Muscle layer of duodenum (tissue), 2 donors: Measurements from ENCODE around the gene ASCC3.
"Not testable (repeated sequence)": the region's sequence is repeated elsewhere in the genome, so short reads cannot be mapped to it uniquely, and the experiment has no call there.

Experiments
- H3K27ac ChIP-seq: one replicate; pipeline ENCODE4 v1.7.0; 2013; ENCODE audit warnings: mild to moderate bottlenecking, low read length
- H3K27me3 ChIP-seq: one replicate; pipeline ENCODE4 v1.7.0; 2013; ENCODE audit warnings: low read depth, mild to moderate bottlenecking, control low read depth, low read length
- H3K36me3 ChIP-seq, 2 donors: one replicate each; pipeline ENCODE4 v1.7.0; 2013; ENCODE audit warnings: low read length in 2 of 2, control low read depth in 1 of 2, mild to moderate bottlenecking in 1 of 2; ENCODE audit not compliant: insufficient read depth in 2 of 2, control insufficient read depth in 1 of 2
- H3K4me1 ChIP-seq, 2 donors: one replicate each; pipeline ENCODE4 v1.7.0; 2013; ENCODE audit warnings: low read length in 2 of 2, mild to moderate bottlenecking in 2 of 2, control low read depth in 1 of 2, moderate library complexity in 1 of 2; ENCODE audit not compliant: insufficient read depth in 2 of 2, control insufficient read depth in 1 of 2
- H3K4me3 ChIP-seq, 2 donors: one replicate each; pipeline ENCODE4 v1.7.0; 2013; ENCODE audit warnings: low read length in 2 of 2, low read depth in 1 of 2, mild to moderate bottlenecking in 1 of 2
- H3K9me3 ChIP-seq, 2 donors: one replicate each; pipeline ENCODE4 v1.7.0; 2013; ENCODE audit warnings: low read length in 2 of 2, control low read depth in 1 of 2, mild to moderate bottlenecking in 1 of 2; ENCODE audit not compliant: control insufficient read depth in 1 of 2
- donor health status: healthy.

The ASCC3 gene

DNA sequence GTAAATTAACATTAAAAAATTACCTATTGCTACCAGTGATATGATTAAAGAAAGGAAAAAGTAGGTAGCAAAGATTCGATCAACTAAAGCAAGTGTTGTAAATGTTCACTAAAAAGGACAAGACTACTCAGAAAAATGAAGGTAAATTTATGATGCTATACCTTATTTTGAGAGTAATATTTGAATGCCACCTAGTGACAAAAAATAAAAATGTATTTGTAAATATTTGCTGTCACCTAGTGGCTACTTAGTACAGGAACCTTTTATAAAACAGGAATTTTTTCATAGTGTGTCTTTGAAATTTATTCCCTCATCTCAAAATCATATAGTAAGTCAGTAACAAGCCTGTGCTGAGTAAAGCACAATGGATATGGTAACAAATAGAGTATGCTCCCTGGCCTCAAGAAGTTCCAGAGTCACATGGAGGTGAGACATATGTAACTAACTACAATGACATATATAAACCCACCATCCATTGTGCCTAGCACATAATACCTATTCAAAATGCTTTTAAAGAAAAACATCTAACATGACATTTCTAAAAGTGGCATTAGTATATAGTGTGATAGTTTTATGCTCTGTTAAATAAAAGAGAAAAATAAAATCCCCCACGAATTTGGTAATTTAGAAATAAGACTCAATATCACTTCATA lies 223.3 kb downstream of the ASCC3 start:
- no peak overlapping the region for H3K27ac ChIP-seq
- peaks cover 0 to 10% of the 10 kb centered on the region in 2 donors for H3K36me3 ChIP-seq
- H3K9me3 ChIP-seq, result no peaks in the 10 kb centered on the region
- no peaks in the 10 kb centered on the region for H3K4me1 ChIP-seq
- H3K27me3 ChIP-seq, result no peaks in the 10 kb centered on the region
- no peak overlapping the region for H3K4me3 ChIP-seq

DNA sequence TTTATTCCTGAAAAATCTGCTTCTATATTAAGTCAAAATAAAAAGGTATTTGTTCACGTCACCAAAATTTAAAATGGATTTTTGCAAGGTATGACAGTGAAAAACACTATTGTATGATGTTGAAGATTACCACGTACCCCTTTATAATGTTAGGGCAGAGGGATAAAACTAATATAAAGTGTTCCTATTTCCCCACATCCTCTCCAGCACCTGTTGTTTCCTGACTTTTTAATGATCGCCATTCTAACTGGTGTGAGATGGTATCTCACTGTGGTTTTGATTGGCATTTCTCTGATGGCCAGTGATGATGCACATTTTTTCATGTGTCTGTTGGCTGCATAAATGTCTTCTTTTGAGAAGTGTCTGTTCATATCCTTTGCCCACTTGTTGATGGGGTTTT lies 240.0 kb downstream of the ASCC3 start:
- H3K4me3 ChIP-seq, H3K27ac ChIP-seq, H3K4me1 ChIP-seq, H3K9me3 ChIP-seq, H3K27me3 ChIP-seq: not testable (repeated sequence)
- peaks cover 33 to 57% of the 10 kb centered on the region in 2 donors for H3K36me3 ChIP-seq

- H3K36me3 ChIP-seq, result peaks cover 16 to 34% of the 10 kb centered on the region in 2 donors
- no peak overlapping the region for H3K4me3 ChIP-seq
- H3K9me3 ChIP-seq, result no peaks in the 10 kb centered on the region
- H3K27ac ChIP-seq, result no peak overlapping the region
- no peaks in the 10 kb centered on the region for H3K27me3 ChIP-seq
- H3K4me1 ChIP-seq, result no peaks in the 10 kb centered on the region
Measured at GRCh38 chr6:100633096-100633777, 247.9 kb downstream of the ASCC3 start.

DNA sequence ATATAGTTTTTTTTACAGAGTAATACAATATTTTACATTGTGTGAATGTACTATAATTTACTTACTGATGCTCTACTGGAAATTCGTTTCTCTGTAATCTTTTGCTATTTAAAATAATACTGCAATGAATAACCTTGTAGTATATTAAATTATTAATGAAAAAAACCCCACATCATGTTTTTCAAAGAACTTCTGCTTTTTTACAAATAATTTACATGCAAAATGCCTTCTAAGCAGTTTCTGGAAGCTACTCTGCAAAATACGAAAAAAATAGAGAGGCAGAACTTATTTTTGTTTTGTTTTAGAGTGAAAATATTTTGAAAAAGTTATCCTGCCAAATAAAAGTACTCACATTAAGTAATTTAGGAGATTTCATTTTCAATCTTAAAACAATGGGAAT lies 250.6 kb downstream of the ASCC3 start:
- H3K4me1 ChIP-seq, result no peaks in the 10 kb centered on the region
- H3K4me3 ChIP-seq, result no peak overlapping the region
- no peak overlapping the region for H3K27ac ChIP-seq
- H3K9me3 ChIP-seq, result no peaks in the 10 kb centered on the region
- peaks cover 12 to 27% of the 10 kb centered on the region in 2 donors for H3K36me3 ChIP-seq
- H3K27me3 ChIP-seq, result no peaks in the 10 kb centered on the region

DNA sequence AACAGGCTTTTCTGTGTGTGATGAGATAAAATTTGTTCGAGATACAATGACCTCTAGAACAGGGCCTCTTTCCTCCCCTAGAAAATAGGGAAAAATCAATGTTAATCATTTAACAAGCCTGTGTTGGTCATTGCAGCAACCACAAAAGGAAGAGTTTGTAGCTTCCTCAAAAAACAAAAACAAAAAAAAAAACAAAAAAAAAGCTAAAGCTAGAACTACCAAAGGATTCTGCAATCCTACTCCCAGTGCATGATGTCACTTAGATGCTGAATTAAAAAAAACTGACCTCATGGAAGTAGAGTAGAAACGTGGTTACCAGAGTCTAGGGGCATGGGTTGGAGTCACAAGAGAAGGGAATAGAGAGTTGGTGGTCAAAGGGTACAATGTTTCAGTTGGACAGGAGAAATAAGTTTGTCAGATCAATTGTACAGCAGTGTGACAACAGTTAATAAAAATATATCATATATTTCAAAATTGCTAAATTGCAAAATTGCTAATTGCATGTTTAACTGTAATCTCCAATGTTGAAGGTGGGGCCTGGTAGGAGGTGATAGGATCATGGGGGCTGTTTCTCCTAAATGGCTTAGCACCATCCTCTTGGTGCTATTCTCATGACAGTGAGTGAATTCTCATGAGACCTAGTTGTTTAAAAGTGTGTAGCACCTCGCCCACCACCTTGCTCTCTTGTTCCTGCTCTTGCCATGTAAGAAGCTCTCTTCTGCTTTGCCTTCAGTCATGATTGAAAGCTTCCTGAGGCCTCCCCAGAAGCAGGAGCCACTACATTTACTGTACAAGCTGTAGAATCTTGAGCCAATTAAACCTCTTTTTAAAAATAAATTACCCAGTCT lies 253.0 kb downstream of the ASCC3 start:
- H3K4me3 ChIP-seq, result no peak overlapping the region
- H3K27me3 ChIP-seq, result no peaks in the 10 kb centered on the region
- no peaks in the 10 kb centered on the region for H3K4me1 ChIP-seq
- H3K9me3 ChIP-seq, result no peaks in the 10 kb centered on the region
- H3K36me3 ChIP-seq, result peaks cover 19 to 27% of the 10 kb centered on the region in 2 donors
- H3K27ac ChIP-seq, result no peak overlapping the region

DNA sequence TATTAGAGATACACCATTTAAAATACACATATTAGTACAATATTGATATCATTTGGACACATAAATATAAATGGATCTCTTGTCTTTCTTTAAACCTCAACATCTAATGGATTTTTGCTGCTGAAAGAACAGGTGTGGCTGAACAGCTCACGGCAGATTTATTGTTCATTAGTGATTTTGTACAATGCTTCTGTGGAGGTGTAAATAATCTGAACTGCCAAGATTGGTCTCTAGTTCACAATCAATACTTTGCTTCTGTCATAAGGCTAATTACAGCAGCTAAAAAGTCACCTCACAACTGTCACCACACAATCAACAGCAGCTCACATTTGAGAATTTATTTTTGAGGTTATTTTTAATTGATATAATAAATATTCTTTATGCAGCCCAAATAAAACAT lies 254.4 kb downstream of the ASCC3 start:
- H3K27me3 ChIP-seq, result no peaks in the 10 kb centered on the region
- no peak overlapping the region for H3K27ac ChIP-seq
- no peak overlapping the region for H3K4me3 ChIP-seq
- H3K9me3 ChIP-seq, result peaks cover 0 to 3% of the 10 kb centered on the region in 2 donors
- H3K36me3 ChIP-seq, result peaks cover 19 to 29% of the 10 kb centered on the region in 2 donors
- no peaks in the 10 kb centered on the region for H3K4me1 ChIP-seq

- Histone ChIP-seq H3K36me3 (peaks cover 26 to 38% of the 10 kb centered on the region in 2 donors), H3K4me3 (no peak overlapping the region), H3K27ac (no peak overlapping the region), H3K4me1 (no peaks in the 10 kb centered on the region), H3K27me3 (no peaks in the 10 kb centered on the region), H3K9me3 (peaks cover 0 to 3% of the 10 kb centered on the region in 2 donors)
Measured at GRCh38 chr6:100622907-100623692, 258.0 kb downstream of the ASCC3 start.

DNA sequence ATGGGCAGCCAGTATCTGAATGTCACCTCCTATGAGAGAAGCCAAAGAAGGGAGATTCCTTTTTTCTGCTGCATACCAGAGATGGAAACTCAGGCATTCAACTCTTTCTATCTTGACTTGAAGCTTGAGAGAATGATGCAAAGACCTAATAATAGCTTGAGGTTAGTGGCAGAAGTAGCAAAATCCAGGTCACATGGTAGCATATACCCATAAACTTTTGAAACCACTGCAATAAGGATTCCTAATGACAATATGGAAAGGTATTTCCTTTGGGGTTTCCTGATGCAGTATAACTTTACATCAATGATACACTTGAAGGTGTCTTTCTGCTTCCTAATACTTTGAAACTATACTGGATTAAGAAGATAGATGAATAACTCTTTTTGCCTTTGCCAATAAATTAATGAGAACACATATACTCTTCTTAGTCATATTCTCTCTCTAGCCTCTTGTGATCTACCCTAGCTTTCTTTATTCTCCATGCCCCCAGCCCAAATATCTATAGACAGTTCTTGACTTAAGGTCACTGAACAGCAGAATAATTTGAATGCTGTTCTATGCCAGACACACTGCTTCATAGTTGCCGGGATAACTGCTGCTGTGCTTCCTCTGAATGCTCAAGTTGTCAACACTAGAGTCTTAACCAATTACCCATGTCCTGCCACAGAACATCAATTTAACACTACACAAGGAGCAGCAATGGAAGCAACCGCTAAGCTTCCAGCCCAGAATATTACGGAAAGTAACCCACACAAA lies 260.9 kb downstream of the ASCC3 start:
- Histone ChIP-seq H3K4me1 (no peaks in the 10 kb centered on the region), H3K36me3 (peaks cover 11 to 28% of the 10 kb centered on the region in 2 donors), H3K27me3 (no peaks in the 10 kb centered on the region), H3K27ac (no peak overlapping the region), H3K4me3 (no peak overlapping the region), H3K9me3 (peaks cover 0 to 3% of the 10 kb centered on the region in 2 donors)

GRCh38 chr6:100618351-100618671 lies 262.8 kb downstream of the ASCC3 start:
- Histone ChIP-seq H3K4me1 (no peaks in the 10 kb centered on the region), H3K9me3 (peaks cover 0 to 3% of the 10 kb centered on the region in 2 donors), H3K27me3 (no peaks in the 10 kb centered on the region), H3K36me3 (peaks cover 7 to 24% of the 10 kb centered on the region in 2 donors), H3K4me3 (no peak overlapping the region), H3K27ac (no peak overlapping the region)

- H3K27ac ChIP-seq, result no peak overlapping the region
- no peak overlapping the region for H3K4me3 ChIP-seq
- H3K36me3 ChIP-seq, result peaks cover 7 to 24% of the 10 kb centered on the region in 2 donors
Measured at GRCh38 chr6:100617633-100618350, 263.3 kb downstream of the ASCC3 start.

More at GRCh38 chr6:100617633-100618350, 263.3 kb downstream of the ASCC3 start:
- Histone ChIP-seq H3K4me1 (no peaks in the 10 kb centered on the region), H3K9me3 (peaks cover 0 to 3% of the 10 kb centered on the region in 2 donors), H3K27me3 (no peaks in the 10 kb centered on the region)
